Right lobe of liver (tissue), 5 donors: ENCODE measurements around the gene CEP170B. TPM values are rescaled to one million over a fixed set of nuclear protein-coding genes. Genes with fewer than 3 reads are reported as not detected.

Experiments
- total RNA-seq, 6 experiments: library from RNA; depleted of rRNA in 2 of 6; stranded (reverse); fragments of >200 nt in 2 of 6; fragmentation: NEBNext Ultra II Directional in 3 of 6; extraction: Animal tissue kit (Norgen Biotek cat#: 25700) in 3 of 6; gene quantifications; one replicate each; pipeline versions ENCODE4 v1.1.0 to v1.2.4, GENCODE V29; 2016 to 2023
- donor health status: DM: no; HTN: no; CAD: no.
- donor health status: DM: no; HTN: no; CAD: no.
- donor health status: DM: no; HTN: yes; CAD: no.
- donor health status: DM: no; HTN: yes; CAD: no.

The CEP170B gene
- total RNA-seq, 6 experiments from 2014 or later, result 13.2 to 22.4 (median 16.8) TPM

Other genes starting within 250 kb of the CEP170B start
- 10 to 100 TPM; 47.5 to 98.2 (median 71.4) TPM for gene INF2, start 175.7 kb upstream of the CEP170B start, total RNA-seq
- 10 to 100 TPM in 5 of 6 experiments, 1 to 10 TPM in 1; 8.1 to 50.5 (median 36.8) TPM for gene ADSS1, start 141.0 kb upstream of the CEP170B start, total RNA-seq
- gene SIVA1, start 112.1 kb upstream of the CEP170B start, total RNA-seq, result 100 to 1,000 TPM in 2 of 6 experiments, 10 to 100 TPM in 4; 38.1 to 252 (median 50.6) TPM
- 10 to 100 TPM; 66.7 to 92.1 (median 83.9) TPM for gene AKT1, start 69.5 kb upstream of the CEP170B start, total RNA-seq
- 10 to 100 TPM in 2 of 6 experiments, 1 to 10 TPM in 4; 2.2 to 13.7 (median 3.6) TPM for gene ZBTB42, start 64.2 kb upstream of the CEP170B start, total RNA-seq
- gene PLD4, start 59.6 kb downstream of the CEP170B start, total RNA-seq, result under 1 TPM in 4 of 6 experiments, not detected in 2; 0.12 to 0.49 (median 0.33) TPM
- 10 to 100 TPM in 1 of 6 experiments, 1 to 10 TPM in 5; 2.1 to 12.2 (median 4.6) TPM for gene AHNAK2, start 113.1 kb downstream of the CEP170B start, total RNA-seq
- 1 to 10 TPM; 1.5 to 3.3 (median 2.5) TPM for gene CLBA1, start 120.5 kb downstream of the CEP170B start, total RNA-seq
- 1 to 10 TPM in 5 of 6 experiments, under 1 TPM in 1; 0.90 to 3.5 (median 1.7) TPM for gene CDCA4, start 155.8 kb downstream of the CEP170B start, total RNA-seq
- gene GPR132, start 200.2 kb downstream of the CEP170B start, total RNA-seq, result under 1 TPM; 0.11 to 0.84 (median 0.39) TPM